ENCODE results near the gene PRXL2B. TPM values are rescaled to one million over a fixed set of nuclear protein-coding genes. Genes with fewer than 3 reads are reported as not detected.

Gene PRXL2B
- total RNA-seq, 1 experiment from 2014 or later: 32.2 TPM

DNA sequence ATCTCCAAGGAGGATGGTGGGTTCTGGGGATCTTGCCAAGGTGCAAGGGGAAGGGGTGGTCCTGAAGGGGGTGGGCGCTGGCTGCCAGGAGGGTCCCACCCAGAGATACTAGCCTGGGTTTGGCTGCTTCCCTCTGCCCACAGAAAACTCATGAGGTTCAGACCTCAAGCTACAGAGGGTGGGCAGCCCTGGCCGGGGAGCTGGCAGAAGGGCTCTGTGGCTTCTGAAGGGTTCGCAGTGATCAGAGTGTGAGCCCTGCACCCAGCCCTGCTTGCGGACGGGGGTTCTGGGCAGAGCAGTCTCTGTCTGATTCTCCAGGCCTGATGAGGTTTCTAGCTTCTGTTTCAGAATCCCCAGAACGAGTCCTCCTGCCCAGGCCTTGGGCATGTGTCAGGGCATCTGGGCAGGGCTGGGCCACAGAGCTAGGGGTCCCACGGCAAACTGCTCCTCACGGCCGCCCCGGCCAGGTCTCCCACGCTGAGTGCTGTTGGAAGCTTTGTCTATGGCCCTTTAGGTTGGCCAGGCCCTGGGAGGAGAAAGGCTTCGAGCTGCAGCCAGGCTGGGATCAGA is 46.9 kb downstream of the PRXL2B start:
- no peak overlapping the region for H2AFZ ChIP-seq (ENCODE audit: low read depth, low read length, poor library complexity, severe bottlenecking)
- no peak overlapping the region for H3K27ac ChIP-seq (ENCODE audit: low read depth, low read length)
- no peaks in the 10 kb centered on the region for H3K36me3 ChIP-seq (ENCODE audit: control insufficient read depth in 1 of 2, insufficient read depth in 2 of 2, low read length in 2 of 2)
- no peak for ATAC-seq
- POLR2A ChIA-PET: no interaction called here
- no peaks in the 10 kb centered on the region for H3K9me2 ChIP-seq (ENCODE audit: insufficient read depth)
- no peak for DNase-seq (ENCODE audit: low read depth, low spot score)
- H3K4me1 ChIP-seq (ENCODE audit: control insufficient read depth in 1 of 2, insufficient read depth in 2 of 2, low read length in 2 of 2): peaks cover 0 to 6% of the 10 kb centered on the region in 2 experiments; a peak in 2 of 4 replicates
- no peaks in the 10 kb centered on the region for H3K27me3 ChIP-seq (ENCODE audit: insufficient read depth, low read length)
- intact Hi-C loops (cut with micrococcal nuclease): no loop called here
- CTCF ChIA-PET: no interaction called here
- H3K79me2 ChIP-seq (ENCODE audit: insufficient read depth, low read length): no peaks in the 10 kb centered on the region
- no peaks in the 10 kb centered on the region for H4K20me1 ChIP-seq (ENCODE audit: insufficient read depth)
- no peak overlapping the region for H3K4me2 ChIP-seq (ENCODE audit: low read length)
- RAD21 ChIA-PET (ENCODE audit: low non-redundant PET in 1 of 2, low total read pairs in 2 of 2, uncharacterized antibody in 2 of 2, unreplicated experiment in 2 of 2): no interaction called here
- BruUV-seq (replicated peaks): no TSS peak
- TF ChIP-seq JUND (IDR thresholded peaks at IDR 0.05) (no peak), ELF1 (IDR thresholded peaks at IDR 0.05; ENCODE audit: borderline replicate concordance, low read depth) (no peak), EGR1 (IDR thresholded peaks at IDR 0.05; ENCODE audit: low read depth) (no peak)
- TF ChIP-seq, protein P1, sequence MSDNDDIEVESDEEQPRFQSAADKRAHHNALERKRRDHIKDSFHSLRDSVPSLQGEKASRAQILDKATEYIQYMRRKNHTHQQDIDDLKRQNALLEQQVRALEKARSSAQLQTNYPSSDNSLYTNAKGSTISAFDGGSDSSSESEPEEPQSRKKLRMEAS (IDR thresholded peaks at IDR 0.05): no peak
- TF ChIP-seq, protein P2, sequence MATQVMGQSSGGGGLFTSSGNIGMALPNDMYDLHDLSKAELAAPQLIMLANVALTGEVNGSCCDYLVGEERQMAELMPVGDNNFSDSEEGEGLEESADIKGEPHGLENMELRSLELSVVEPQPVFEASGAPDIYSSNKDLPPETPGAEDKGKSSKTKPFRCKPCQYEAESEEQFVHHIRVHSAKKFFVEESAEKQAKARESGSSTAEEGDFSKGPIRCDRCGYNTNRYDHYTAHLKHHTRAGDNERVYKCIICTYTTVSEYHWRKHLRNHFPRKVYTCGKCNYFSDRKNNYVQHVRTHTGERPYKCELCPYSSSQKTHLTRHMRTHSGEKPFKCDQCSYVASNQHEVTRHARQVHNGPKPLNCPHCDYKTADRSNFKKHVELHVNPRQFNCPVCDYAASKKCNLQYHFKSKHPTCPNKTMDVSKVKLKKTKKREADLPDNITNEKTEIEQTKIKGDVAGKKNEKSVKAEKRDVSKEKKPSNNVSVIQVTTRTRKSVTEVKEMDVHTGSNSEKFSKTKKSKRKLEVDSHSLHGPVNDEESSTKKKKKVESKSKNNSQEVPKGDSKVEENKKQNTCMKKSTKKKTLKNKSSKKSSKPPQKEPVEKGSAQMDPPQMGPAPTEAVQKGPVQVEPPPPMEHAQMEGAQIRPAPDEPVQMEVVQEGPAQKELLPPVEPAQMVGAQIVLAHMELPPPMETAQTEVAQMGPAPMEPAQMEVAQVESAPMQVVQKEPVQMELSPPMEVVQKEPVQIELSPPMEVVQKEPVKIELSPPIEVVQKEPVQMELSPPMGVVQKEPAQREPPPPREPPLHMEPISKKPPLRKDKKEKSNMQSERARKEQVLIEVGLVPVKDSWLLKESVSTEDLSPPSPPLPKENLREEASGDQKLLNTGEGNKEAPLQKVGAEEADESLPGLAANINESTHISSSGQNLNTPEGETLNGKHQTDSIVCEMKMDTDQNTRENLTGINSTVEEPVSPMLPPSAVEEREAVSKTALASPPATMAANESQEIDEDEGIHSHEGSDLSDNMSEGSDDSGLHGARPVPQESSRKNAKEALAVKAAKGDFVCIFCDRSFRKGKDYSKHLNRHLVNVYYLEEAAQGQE (IDR thresholded peaks at IDR 0.05; ENCODE audit: low read depth): no peak
- TF ChIP-seq, protein P3, sequence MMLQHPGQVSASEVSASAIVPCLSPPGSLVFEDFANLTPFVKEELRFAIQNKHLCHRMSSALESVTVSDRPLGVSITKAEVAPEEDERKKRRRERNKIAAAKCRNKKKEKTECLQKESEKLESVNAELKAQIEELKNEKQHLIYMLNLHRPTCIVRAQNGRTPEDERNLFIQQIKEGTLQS (IDR thresholded peaks at IDR 0.05): no peak
- no peak overlapping the region for H3K9ac ChIP-seq (ENCODE audit: low read length)
- H3K9me3 ChIP-seq (ENCODE audit: control insufficient read depth in 1 of 2, insufficient read depth in 1 of 2, low read depth in 1 of 2, low read length in 2 of 2): peaks cover 0 to 13% of the 10 kb centered on the region in 2 experiments; a peak in 2 of 4 replicates
- H3K4me3 ChIP-seq (replicated peaks in 1 of 2; ENCODE audit: low read depth in 1 of 2, low read length in 2 of 2): no peak overlapping the region

Data from HCT116 (cell line).